GM12878 (cell line): ENCODE results near the gene ZDHHC9. TPM values are rescaled to one million over a fixed set of nuclear protein-coding genes. Genes with fewer than 3 reads are reported as not detected.

Experiments
- ATAC-seq: fragments of 200-7000 bp; cut with Tn5 transposase; 3 replicates; pipeline ENCODE4 v1.9.1; 2020; ENCODE audit warnings: mild to moderate bottlenecking, moderate library complexity
- BruUV-seq: library from RNA; stranded (reverse); fragments of 400-500 nt; replicated peaks from 2 replicates; lab custom pipeline; 2021; lab: Mats Ljungman, UMichigan
- CTCF ChIA-PET: fragments of 300-600 bp; sonication (Branson Sonifier 250); formaldehyde crosslinking; extraction: SDS; loops from one replicate; lab custom pipeline; 2021; ENCODE audit warnings: inconsistent platforms; lab: Yijun Ruan, JAX
- POLR2A ChIA-PET: fragments of 350-600 bp; formaldehyde crosslinking; extraction: SDS; loops from one replicate; lab custom pipeline; 2021; ENCODE audit warnings: inconsistent platforms; lab: Charles Lee
- RAD21 ChIA-PET: fragments of 300-600 bp; sonication (Branson Sonifier 250); formaldehyde crosslinking; loops from one replicate; lab custom pipeline; 2023; ENCODE audit warnings: antibody characterized with exemption; ENCODE audit not compliant: unreplicated experiment; lab: Charles Lee
- SMC1A ChIA-PET: fragments of 300-600 bp; sonication (Branson Sonifier 250); formaldehyde crosslinking; loops from one replicate; lab custom pipeline; 2023; ENCODE audit not compliant: unreplicated experiment, uncharacterized antibody; lab: Charles Lee
- DNase-seq: peaks from one replicate; pipeline ENCODE4 v3.0.0-alpha.2; 2011; ENCODE audit warnings: low read depth, low spot score
- FAIRE-seq: peaks from 3 replicates; lab custom pipeline; 2011; peaks lifted over from hg19 to GRCh38; lab: Jason Lieb, UNC
- H2AFZ ChIP-seq: 2 replicates; pipeline ENCODE4 v1.6.0; 2011; ENCODE audit warnings: low read depth, low read length, control low read depth; ENCODE audit not compliant: control insufficient read depth
- H3K27ac ChIP-seq: 2 replicates; pipeline ENCODE4 v1.5.1; 2011; ENCODE audit warnings: control low read depth; ENCODE audit not compliant: control insufficient read depth, insufficient read depth
- H3K27me3 ChIP-seq, 2 experiments: replicated peaks in 1 of 2; 2 replicates each; pipeline versions ENCODE4 v1.6.0 to v1.6.1; 2011; ENCODE audit warnings: low read length in 1 of 2; ENCODE audit not compliant: control insufficient read depth in 2 of 2, insufficient read depth in 2 of 2
- H3K36me3 ChIP-seq, 2 experiments: 2 replicates each; pipeline ENCODE4 v1.5.1; 2011; ENCODE audit warnings: low read length in 1 of 2; ENCODE audit not compliant: control insufficient read depth in 2 of 2, insufficient read depth in 2 of 2
- H3K4me1 ChIP-seq: 2 replicates; pipeline ENCODE4 v1.6.1; 2011; ENCODE audit warnings: mild to moderate bottlenecking, low read length, moderate library complexity, mixed read lengths; ENCODE audit not compliant: control insufficient read depth, insufficient read depth
- H3K4me2 ChIP-seq: 2 replicates; pipeline ENCODE4 v1.6.0; 2011; ENCODE audit warnings: control low read depth; ENCODE audit not compliant: control insufficient read depth, insufficient read depth
- H3K4me3 ChIP-seq: fragments of 200-600 bp; sonication (generic); 2 replicates; pipeline ENCODE4 v1.5.1; 2016
- H3K79me2 ChIP-seq: 2 replicates; pipeline ENCODE4 v1.6.0; 2011; ENCODE audit warnings: low read length; ENCODE audit not compliant: control insufficient read depth, insufficient read depth
- H3K9ac ChIP-seq: 2 replicates; pipeline ENCODE4 v1.8.0; 2011; ENCODE audit warnings: low read length, control low read depth, mixed read lengths; ENCODE audit not compliant: control insufficient read depth, insufficient read depth
- H3K9me3 ChIP-seq: replicated peaks from 3 replicates; pipeline ENCODE4 v1.5.1; 2011; ENCODE audit warnings: mild to moderate bottlenecking, low read length; ENCODE audit not compliant: control insufficient read depth, insufficient read depth
- H4K20me1 ChIP-seq: 2 replicates; pipeline ENCODE4 v1.6.0; 2011; ENCODE audit not compliant: control insufficient read depth, insufficient read depth
- CHD1 ChIP-seq: IDR thresholded peaks from 2 replicates; pipeline ENCODE4 v1.6.1; 2012; ENCODE audit warnings: low read depth, low read length, improper control_type of control experiment
- EP300 ChIP-seq, 2 experiments: fragments of 150-350 bp in 1 of 2; IDR thresholded peaks; 2 replicates each; pipeline ENCODE4 v1.6.1; 2011 to 2012; ENCODE audit warnings: low read depth in 2 of 2, low read length in 2 of 2, borderline replicate concordance in 1 of 2, improper control_type of control experiment in 1 of 2, inconsistent platforms in 1 of 2; ENCODE audit not compliant: control insufficient read depth in 1 of 2
- ETV6 ChIP-seq, 2 experiments: fragments of 450-650 bp in 1 of 2; IDR thresholded peaks in 1 of 2; conservative IDR thresholded peaks in 1 of 2; 2 replicates each; pipeline ENCODE4 v1.6.1; 2014; ENCODE audit warnings: antibody characterized with exemption in 1 of 2, borderline replicate concordance in 1 of 2, low read depth in 1 of 2, mild to moderate bottlenecking in 1 of 2, moderate library complexity in 1 of 2
- KDM1A ChIP-seq: fragments of 200-600 bp; sonication (generic); IDR thresholded peaks from 2 replicates; pipeline ENCODE4 v1.6.1; 2016; ENCODE audit warnings: borderline replicate concordance
- NFYB ChIP-seq: IDR thresholded peaks from 2 replicates; pipeline ENCODE4 v1.6.1; 2011; ENCODE audit warnings: low read depth, mild to moderate bottlenecking, low read length, improper control_type of control experiment, moderate library complexity; ENCODE audit not compliant: insufficient read depth
- RAD51 ChIP-seq: fragments of 450-650 bp; IDR thresholded peaks from 2 replicates; pipeline ENCODE4 v1.6.1; 2016; ENCODE audit warnings: moderate library complexity, mild to moderate bottlenecking, inconsistent platforms
- WGBS: methylation state at CpG from one replicate; pipeline ENCODE4 v1.1.6; 2016; ENCODE audit warnings: low lambda C conversion rate; ENCODE audit not compliant: insufficient replicate concordance, insufficient coverage; ENCODE audit errors: missing lambda C conversion rate; 5-methylcytosine and 5-hydroxymethylcytosine counted together
- in situ Hi-C: fragments of 300-500 bp; cut with MboI; formaldehyde crosslinking; loops from 9 replicates; pipeline ENCODE4 v1.14.3; 2018; ENCODE audit warnings: mixed read lengths
- intact Hi-C: fragments of 100-400 bp; cut with micrococcal nuclease; formaldehyde crosslinking; loops from one replicate; pipeline ENCODE4 v1.14.2; 2022; ENCODE audit not compliant: unreplicated experiment
- polyA plus RNA-seq, 11 experiments: library from polyadenylated mRNA; depleted of rRNA in 4 of 11; unstranded in 6 of 11; stranded (reverse) in 5 of 11; fragments of >200 nt; fragmentation: Nextera tagmentation in 4 of 11; fragmentation: Illumina TruSeq in 1 of 11; extraction: Ambion mirVana in 4 of 11; extraction: Trizol in 1 of 11; gene quantifications; 1 replicate in 1 of 11; 2 replicates in 10 of 11; pipeline versions ENCODE4 v1.2.1 to v1.2.3, GENCODE V29; 2011 to 2016; ENCODE audit warnings: inconsistent platforms in 2 of 11, missing spikeins in 2 of 11, low read depth in 1 of 11
- total RNA-seq, 4 experiments: library from RNA; depleted of rRNA in 3 of 4; stranded (reverse); fragments of >200 nt in 3 of 4; fragmentation: Illumina TruSeq in 1 of 4; extraction: Trizol in 1 of 4; gene quantifications; 2 replicates each; pipeline versions ENCODE4 v1.2.1 to v1.2.3, GENCODE V29; 2013 to 2021
- TF ChIP-seq, protein P1 (sequence below), 3 experiments: IDR thresholded peaks in 2 of 3; conservative IDR thresholded peaks in 1 of 3; 2 replicates each; pipeline ENCODE4 v1.5.1; 2011; ENCODE audit warnings: low read depth in 3 of 3, low read length in 3 of 3, mild to moderate bottlenecking in 3 of 3, control low read depth in 2 of 3, moderate library complexity in 2 of 3, inconsistent platforms in 1 of 3, mixed read lengths in 1 of 3; ENCODE audit not compliant: control insufficient read depth in 2 of 3, insufficient read depth in 1 of 3; ENCODE audit errors: extremely low read depth in 1 of 3
- TF ChIP-seq, protein P2 (sequence below): fragments of 450-650 bp; conservative IDR thresholded peaks from 2 replicates; pipeline ENCODE4 v1.6.1; 2017; ENCODE audit warnings: mild to moderate bottlenecking, moderate library complexity
- TF ChIP-seq, protein P3 (sequence below): fragments of 450-650 bp; IDR thresholded peaks from 2 replicates; pipeline ENCODE4 v1.6.1; 2017; ENCODE audit warnings: mild to moderate bottlenecking
- TF ChIP-seq, protein P4 (sequence below): fragments of 450-650 bp; formaldehyde crosslinking; IDR thresholded peaks from 2 replicates; pipeline ENCODE4 v1.4.0; 2020; ENCODE audit warnings: mild to moderate bottlenecking, moderate library complexity

ZDHHC9 gene
- total and polyA plus RNA-seq, 10 of the 15 experiments (the other 5 are each of a cell fraction or from before 2014, with no cell fraction given): 1.8 to 13.0 (median 5.4) TPM

GRCh38 chrX:129842510-129843208 is 1.0 kb downstream of the ZDHHC9 start (continued):
- TF ChIP-seq ETV6 (conservative IDR thresholded peaks at IDR 0.05 in 1 of 2, IDR thresholded peaks at IDR 0.05 in 1 of 2; ENCODE audit: borderline replicate concordance in 1 of 2, low read depth in 1 of 2): no peak
- TF ChIP-seq, protein P1, sequence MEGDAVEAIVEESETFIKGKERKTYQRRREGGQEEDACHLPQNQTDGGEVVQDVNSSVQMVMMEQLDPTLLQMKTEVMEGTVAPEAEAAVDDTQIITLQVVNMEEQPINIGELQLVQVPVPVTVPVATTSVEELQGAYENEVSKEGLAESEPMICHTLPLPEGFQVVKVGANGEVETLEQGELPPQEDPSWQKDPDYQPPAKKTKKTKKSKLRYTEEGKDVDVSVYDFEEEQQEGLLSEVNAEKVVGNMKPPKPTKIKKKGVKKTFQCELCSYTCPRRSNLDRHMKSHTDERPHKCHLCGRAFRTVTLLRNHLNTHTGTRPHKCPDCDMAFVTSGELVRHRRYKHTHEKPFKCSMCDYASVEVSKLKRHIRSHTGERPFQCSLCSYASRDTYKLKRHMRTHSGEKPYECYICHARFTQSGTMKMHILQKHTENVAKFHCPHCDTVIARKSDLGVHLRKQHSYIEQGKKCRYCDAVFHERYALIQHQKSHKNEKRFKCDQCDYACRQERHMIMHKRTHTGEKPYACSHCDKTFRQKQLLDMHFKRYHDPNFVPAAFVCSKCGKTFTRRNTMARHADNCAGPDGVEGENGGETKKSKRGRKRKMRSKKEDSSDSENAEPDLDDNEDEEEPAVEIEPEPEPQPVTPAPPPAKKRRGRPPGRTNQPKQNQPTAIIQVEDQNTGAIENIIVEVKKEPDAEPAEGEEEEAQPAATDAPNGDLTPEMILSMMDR (IDR thresholded peaks at IDR 0.05 in 2 of 3, conservative IDR thresholded peaks at IDR 0.05 in 1 of 3; ENCODE audit: control insufficient read depth in 2 of 3, extremely low read depth in 1 of 3, insufficient read depth in 1 of 3, low read depth in 3 of 3, low read length in 3 of 3): no peak
- no peak for TF ChIP-seq EP300 (IDR thresholded peaks at IDR 0.05; ENCODE audit: borderline replicate concordance in 1 of 2, control insufficient read depth in 1 of 2, low read depth in 2 of 2, low read length in 2 of 2)
- TF ChIP-seq NFYB: no peak

DNA sequence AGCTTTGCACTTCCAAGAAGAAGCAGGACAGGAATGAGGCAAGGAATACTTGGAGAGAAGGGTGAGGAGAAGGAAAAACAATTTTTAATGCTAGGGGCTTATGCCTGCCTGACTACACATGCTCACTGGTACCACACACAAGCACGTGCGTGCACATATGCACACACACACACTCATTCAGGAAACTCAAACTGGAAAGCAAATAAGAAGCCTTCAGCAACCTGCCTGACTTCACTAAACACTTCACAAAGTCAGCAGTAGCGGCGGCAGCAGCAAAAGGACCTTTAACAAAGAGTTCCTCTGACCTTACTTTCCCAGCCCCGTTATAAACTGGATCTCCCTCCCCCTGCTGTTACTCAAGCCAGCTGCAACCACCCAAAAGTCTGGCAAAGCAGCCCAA is 3.3 kb downstream of the ZDHHC9 start:
- ATAC-seq: no peak
- BruUV-seq: no TSS peak
- in situ Hi-C loops (no loop called here), intact Hi-C loops (no loop called here)
- POLR2A ChIA-PET: no interaction called here
- H3K4me2 ChIP-seq: no peak overlapping the region
- H3K27me3 ChIP-seq: no peaks in the 10 kb centered on the region
- no peak for DNase-seq
- H3K27ac ChIP-seq: no peak overlapping the region
- no peaks in the 10 kb centered on the region for H3K9me3 ChIP-seq
- no peak overlapping the region for H3K4me3 ChIP-seq
- WGBS: 82% methylated on average over 5 of the region's 5 CpGs
- H3K79me2 ChIP-seq: no peaks in the 10 kb centered on the region
- 0 out of 4 replicates have a peak, but pooled peaks cover 0 to 3% of the 10 kb centered on the region in 2 experiments for H3K36me3 ChIP-seq
- H3K4me1 ChIP-seq: no peaks in the 10 kb centered on the region
- H4K20me1 ChIP-seq: no peaks in the 10 kb centered on the region
- no peak overlapping the region for H3K9ac ChIP-seq
- no peak overlapping the region for H2AFZ ChIP-seq
- FAIRE-seq: no peak
- SMC1A ChIA-PET: no interaction called here
- CTCF ChIA-PET: interaction anchor here (1.0 to 1.1 kb wide), 3 partner anchors 9 to 67 kb away, joined by 3 read pairs; no protein-coding TSS in a partner anchor
- RAD21 ChIA-PET: no interaction called here
- TF ChIP-seq RAD51 (no peak), CHD1 (no peak), KDM1A (no peak)
- TF ChIP-seq, protein P2, sequence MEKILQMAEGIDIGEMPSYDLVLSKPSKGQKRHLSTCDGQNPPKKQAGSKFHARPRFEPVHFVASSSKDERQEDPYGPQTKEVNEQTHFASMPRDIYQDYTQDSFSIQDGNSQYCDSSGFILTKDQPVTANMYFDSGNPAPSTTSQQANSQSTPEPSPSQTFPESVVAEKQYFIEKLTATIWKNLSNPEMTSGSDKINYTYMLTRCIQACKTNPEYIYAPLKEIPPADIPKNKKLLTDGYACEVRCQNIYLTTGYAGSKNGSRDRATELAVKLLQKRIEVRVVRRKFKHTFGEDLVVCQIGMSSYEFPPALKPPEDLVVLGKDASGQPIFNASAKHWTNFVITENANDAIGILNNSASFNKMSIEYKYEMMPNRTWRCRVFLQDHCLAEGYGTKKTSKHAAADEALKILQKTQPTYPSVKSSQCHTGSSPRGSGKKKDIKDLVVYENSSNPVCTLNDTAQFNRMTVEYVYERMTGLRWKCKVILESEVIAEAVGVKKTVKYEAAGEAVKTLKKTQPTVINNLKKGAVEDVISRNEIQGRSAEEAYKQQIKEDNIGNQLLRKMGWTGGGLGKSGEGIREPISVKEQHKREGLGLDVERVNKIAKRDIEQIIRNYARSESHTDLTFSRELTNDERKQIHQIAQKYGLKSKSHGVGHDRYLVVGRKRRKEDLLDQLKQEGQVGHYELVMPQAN: no peak
- TF ChIP-seq, protein P3, sequence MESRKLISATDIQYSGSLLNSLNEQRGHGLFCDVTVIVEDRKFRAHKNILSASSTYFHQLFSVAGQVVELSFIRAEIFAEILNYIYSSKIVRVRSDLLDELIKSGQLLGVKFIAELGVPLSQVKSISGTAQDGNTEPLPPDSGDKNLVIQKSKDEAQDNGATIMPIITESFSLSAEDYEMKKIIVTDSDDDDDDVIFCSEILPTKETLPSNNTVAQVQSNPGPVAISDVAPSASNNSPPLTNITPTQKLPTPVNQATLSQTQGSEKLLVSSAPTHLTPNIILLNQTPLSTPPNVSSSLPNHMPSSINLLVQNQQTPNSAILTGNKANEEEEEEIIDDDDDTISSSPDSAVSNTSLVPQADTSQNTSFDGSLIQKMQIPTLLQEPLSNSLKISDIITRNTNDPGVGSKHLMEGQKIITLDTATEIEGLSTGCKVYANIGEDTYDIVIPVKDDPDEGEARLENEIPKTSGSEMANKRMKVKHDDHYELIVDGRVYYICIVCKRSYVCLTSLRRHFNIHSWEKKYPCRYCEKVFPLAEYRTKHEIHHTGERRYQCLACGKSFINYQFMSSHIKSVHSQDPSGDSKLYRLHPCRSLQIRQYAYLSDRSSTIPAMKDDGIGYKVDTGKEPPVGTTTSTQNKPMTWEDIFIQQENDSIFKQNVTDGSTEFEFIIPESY: no peak
- TF ChIP-seq, protein P4, sequence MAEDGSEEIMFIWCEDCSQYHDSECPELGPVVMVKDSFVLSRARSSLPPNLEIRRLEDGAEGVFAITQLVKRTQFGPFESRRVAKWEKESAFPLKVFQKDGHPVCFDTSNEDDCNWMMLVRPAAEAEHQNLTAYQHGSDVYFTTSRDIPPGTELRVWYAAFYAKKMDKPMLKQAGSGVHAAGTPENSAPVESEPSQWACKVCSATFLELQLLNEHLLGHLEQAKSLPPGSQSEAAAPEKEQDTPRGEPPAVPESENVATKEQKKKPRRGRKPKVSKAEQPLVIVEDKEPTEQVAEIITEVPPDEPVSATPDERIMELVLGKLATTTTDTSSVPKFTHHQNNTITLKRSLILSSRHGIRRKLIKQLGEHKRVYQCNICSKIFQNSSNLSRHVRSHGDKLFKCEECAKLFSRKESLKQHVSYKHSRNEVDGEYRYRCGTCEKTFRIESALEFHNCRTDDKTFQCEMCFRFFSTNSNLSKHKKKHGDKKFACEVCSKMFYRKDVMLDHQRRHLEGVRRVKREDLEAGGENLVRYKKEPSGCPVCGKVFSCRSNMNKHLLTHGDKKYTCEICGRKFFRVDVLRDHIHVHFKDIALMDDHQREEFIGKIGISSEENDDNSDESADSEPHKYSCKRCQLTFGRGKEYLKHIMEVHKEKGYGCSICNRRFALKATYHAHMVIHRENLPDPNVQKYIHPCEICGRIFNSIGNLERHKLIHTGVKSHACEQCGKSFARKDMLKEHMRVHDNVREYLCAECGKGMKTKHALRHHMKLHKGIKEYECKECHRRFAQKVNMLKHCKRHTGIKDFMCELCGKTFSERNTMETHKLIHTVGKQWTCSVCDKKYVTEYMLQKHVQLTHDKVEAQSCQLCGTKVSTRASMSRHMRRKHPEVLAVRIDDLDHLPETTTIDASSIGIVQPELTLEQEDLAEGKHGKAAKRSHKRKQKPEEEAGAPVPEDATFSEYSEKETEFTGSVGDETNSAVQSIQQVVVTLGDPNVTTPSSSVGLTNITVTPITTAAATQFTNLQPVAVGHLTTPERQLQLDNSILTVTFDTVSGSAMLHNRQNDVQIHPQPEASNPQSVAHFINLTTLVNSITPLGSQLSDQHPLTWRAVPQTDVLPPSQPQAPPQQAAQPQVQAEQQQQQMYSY (CRISPR knock-in tag): no peak
